Choroid plexus epithelial cell (primary cell): ENCODE measurements around the gene PAXX.
A peak's percentile ranks its signal among the peaks of the same experiment; 100 is the strongest.

ENCODE experiments used
- DNase-seq: peaks from one replicate; pipeline ENCODE4 v3.0.0-alpha.2; 2010; ENCODE audit warnings: low read depth
- H3K4me3 ChIP-seq: 2 replicates; pipeline ENCODE4 v1.5.1; 2011; ENCODE audit warnings: low read depth, mild to moderate bottlenecking, control low read depth, low read length, moderate library complexity
- CTCF ChIP-seq: conservative IDR thresholded peaks from 2 replicates; pipeline ENCODE4 v1.5.1; 2011; ENCODE audit warnings: low read depth, mild to moderate bottlenecking, control low read depth, inconsistent platforms, low read length, moderate library complexity

Gene PAXX

GRCh38 chr9:137026828-137027227 is 34.6 kb downstream of the PAXX start:
- TF ChIP-seq CTCF: no peak
- no peak overlapping the region for H3K4me3 ChIP-seq
- DNase-seq: no peak

- no peak for DNase-seq
- peak within 1 kb of the TSS; percentile 54 for H3K4me3 ChIP-seq
- no peak for TF ChIP-seq CTCF
These were observed 35.4 kb downstream of the PAXX start, which contains the start of gene ABCA2 for GRCh38 chr9:137027369-137028262. TSS of gene ABCA2 (minus strand) at chr9:137028237. CDS start at chr9:137028140, 97 bp downstream.

GRCh38 chr9:137028263-137029057 is 36.2 kb downstream of the PAXX start:
- peak; percentile 35 for DNase-seq
- peak; percentile 44 for TF ChIP-seq CTCF
- peak overlapping the region; percentile 54 for H3K4me3 ChIP-seq

GRCh38 chr9:137029058-137029936 is 37.1 kb downstream of the PAXX start:
- DNase-seq: peak; percentile 57
- peak; percentile 87 for TF ChIP-seq CTCF

GRCh38 chr9:137030006-137030405 is 37.8 kb downstream of the PAXX start:
- no peak for DNase-seq
- TF ChIP-seq CTCF: no peak
- H3K4me3 ChIP-seq: no peak overlapping the region

More at GRCh38 chr9:137029058-137029936, 37.1 kb downstream of the PAXX start:
- H3K4me3 ChIP-seq: no peak overlapping the region
